Natural killer cell (primary cell): ENCODE data around the gene MRO. TPM values are rescaled to one million over a fixed set of nuclear protein-coding genes. Genes with fewer than 3 reads are reported as not detected.

Source experiments
- ATAC-seq, 3 donors: fragments of 150-1000 bp in 2 of 3; fragments of 200-7000 bp in 1 of 3; cut with Tn5 transposase; 1 replicate in 1 of 3; 2 replicates in 2 of 3; pipeline ENCODE4 v1.10.0; 2021; ENCODE audit warnings: mild to moderate bottlenecking in 2 of 3, moderate library complexity in 2 of 3
- DNase-seq, 2 donors: peaks; one replicate each; pipeline versions ENCODE4 v3.0.0 to v3.0.0-alpha.2; 2013 to 2021; ENCODE audit warnings: mixed read lengths in 1 of 2
- H3K27ac ChIP-seq: one replicate; pipeline ENCODE4 v1.5.1; 2013; ENCODE audit warnings: mild to moderate bottlenecking, low read length
- H3K27me3 ChIP-seq: one replicate; pipeline ENCODE4 v1.6.1; 2013; ENCODE audit warnings: low read length; ENCODE audit not compliant: control insufficient read depth, insufficient read depth
- H3K36me3 ChIP-seq: one replicate; pipeline ENCODE4 v1.6.1; 2013; ENCODE audit warnings: low read length; ENCODE audit not compliant: control insufficient read depth, insufficient read depth
- H3K4me1 ChIP-seq: one replicate; pipeline ENCODE4 v1.6.1; 2013; ENCODE audit warnings: low read length; ENCODE audit not compliant: control insufficient read depth, insufficient read depth
- H3K4me3 ChIP-seq: one replicate; pipeline ENCODE4 v1.5.1; 2013; ENCODE audit warnings: low read length
- H3K9me3 ChIP-seq: one replicate; pipeline ENCODE4 v1.6.1; 2013; ENCODE audit warnings: low read length; ENCODE audit not compliant: control insufficient read depth, insufficient read depth
- H3K27ac Mint-ChIP-seq, 2 donors: one replicate each; pipeline ENCODE4 v1.8.0; 2022; ENCODE audit warnings: mild to moderate bottlenecking in 2 of 2, mixed read lengths in 2 of 2, moderate library complexity in 1 of 2
- H3K27me3 Mint-ChIP-seq, 2 donors: one replicate each; pipeline ENCODE4 v1.8.0; 2022; ENCODE audit warnings: low read depth in 2 of 2, mixed read lengths in 2 of 2
- H3K36me3 Mint-ChIP-seq: one replicate; pipeline ENCODE4 v1.8.0; 2022; ENCODE audit warnings: mixed read lengths
- H3K4me1 Mint-ChIP-seq, 2 donors: one replicate each; pipeline ENCODE4 v1.8.0; 2022; ENCODE audit warnings: mixed read lengths in 2 of 2
- H3K4me3 Mint-ChIP-seq: one replicate; pipeline ENCODE4 v1.8.0; 2022; ENCODE audit warnings: mild to moderate bottlenecking, moderate library complexity, mixed read lengths
- H3K9me3 Mint-ChIP-seq, 2 donors: one replicate each; pipeline ENCODE4 v1.8.0; 2022; ENCODE audit warnings: mixed read lengths in 2 of 2
- WGBS: methylation state at CpG from one replicate; pipeline ENCODE4 v1.1.7; 2013; ENCODE audit warnings: missing lambda C conversion rate; ENCODE audit not compliant: insufficient coverage; 5-methylcytosine and 5-hydroxymethylcytosine counted together
- intact Hi-C: fragments of 100-400 bp; cut with micrococcal nuclease; formaldehyde crosslinking; loops from one replicate; pipeline ENCODE4 v1.14.2; 2022
- total RNA-seq, 4 donors: library from RNA; stranded (reverse); fragments of 120-200 nt in 1 of 4; gene quantifications; one replicate each; pipeline versions ENCODE4 v1.2.3 to v1.2.4, GENCODE V29; 2013 to 2022
- TF ChIP-seq, protein P1 (sequence below): fragments of 200-600 bp; IDR thresholded peaks from one replicate; pipeline ENCODE4 v1.8.0; 2022; ENCODE audit warnings: antibody characterized with exemption

MRO gene
- total RNA-seq, 3 donors from 2014 or later (not counting 1 experiment from before 2014, with no cell fraction given) = not detected

DNA sequence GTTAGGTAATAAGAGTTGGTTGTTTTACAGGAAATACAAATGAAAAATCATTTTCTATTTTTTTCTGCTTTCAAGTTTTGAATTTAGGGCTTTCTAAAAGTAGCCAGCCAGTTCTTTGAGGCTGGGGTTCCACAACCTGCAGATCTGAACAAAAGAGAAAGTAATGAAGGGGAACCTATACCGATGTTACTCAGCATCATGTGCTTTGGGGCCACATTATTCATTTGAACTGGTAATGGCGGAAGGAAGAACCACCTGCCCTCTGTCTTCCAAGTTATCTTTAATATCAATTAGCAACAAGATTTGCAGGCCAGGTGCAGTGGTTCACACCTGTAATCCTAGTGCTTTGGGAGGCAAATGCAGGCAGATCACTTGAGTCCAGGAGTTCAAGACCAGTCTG lies 12.9 kb upstream of the MRO start:
- H3K27me3 Mint-ChIP-seq = peaks cover 0 to 7% of the 10 kb centered on the region in 2 donors
- intact Hi-C loops = no loop called here
- Histone ChIP-seq H3K9me3 (no peaks in the 10 kb centered on the region), H3K27me3 (no peaks in the 10 kb centered on the region), H3K36me3 (no peaks in the 10 kb centered on the region), H3K4me1 (no peaks in the 10 kb centered on the region), H3K27ac (no peak overlapping the region), H3K4me3 (no peak overlapping the region)
- ATAC-seq (no peak), DNase-seq (no peak)
- H3K4me3 Mint-ChIP-seq = no peak overlapping the region
- H3K36me3 Mint-ChIP-seq = no peaks in the 10 kb centered on the region
- WGBS = 66% methylated on average over 2 of the region's 2 CpGs
- no peak overlapping the region for H3K27ac Mint-ChIP-seq
- TF ChIP-seq, protein P1, sequence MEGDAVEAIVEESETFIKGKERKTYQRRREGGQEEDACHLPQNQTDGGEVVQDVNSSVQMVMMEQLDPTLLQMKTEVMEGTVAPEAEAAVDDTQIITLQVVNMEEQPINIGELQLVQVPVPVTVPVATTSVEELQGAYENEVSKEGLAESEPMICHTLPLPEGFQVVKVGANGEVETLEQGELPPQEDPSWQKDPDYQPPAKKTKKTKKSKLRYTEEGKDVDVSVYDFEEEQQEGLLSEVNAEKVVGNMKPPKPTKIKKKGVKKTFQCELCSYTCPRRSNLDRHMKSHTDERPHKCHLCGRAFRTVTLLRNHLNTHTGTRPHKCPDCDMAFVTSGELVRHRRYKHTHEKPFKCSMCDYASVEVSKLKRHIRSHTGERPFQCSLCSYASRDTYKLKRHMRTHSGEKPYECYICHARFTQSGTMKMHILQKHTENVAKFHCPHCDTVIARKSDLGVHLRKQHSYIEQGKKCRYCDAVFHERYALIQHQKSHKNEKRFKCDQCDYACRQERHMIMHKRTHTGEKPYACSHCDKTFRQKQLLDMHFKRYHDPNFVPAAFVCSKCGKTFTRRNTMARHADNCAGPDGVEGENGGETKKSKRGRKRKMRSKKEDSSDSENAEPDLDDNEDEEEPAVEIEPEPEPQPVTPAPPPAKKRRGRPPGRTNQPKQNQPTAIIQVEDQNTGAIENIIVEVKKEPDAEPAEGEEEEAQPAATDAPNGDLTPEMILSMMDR = no peak
- peaks cover 4 to 5% of the 10 kb centered on the region in 2 donors for H3K4me1 Mint-ChIP-seq
- no peaks in the 10 kb centered on the region for H3K9me3 Mint-ChIP-seq

DNA sequence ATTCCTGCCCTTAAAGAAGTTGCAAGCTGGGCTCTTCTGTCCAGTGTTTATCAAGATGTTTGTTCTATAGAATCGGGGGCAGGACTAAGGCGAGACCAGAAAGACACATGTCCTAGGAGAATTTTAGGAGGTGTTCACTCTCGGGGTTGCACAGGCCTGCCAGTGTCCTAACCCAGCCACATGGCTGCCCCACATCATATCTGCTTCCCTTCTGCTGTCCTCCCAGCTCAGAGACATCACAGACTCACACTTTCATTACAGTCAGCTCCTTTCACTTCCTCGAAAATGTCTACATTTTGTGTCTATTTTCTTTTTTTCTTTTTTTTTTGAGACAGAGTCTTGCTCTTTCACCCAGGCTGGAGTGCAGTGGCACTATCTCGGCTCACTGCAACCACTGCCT lies 10.7 kb upstream of the MRO start:
- no peak for ATAC-seq
- H3K4me1 ChIP-seq = no peaks in the 10 kb centered on the region
- H3K27ac Mint-ChIP-seq = no peak overlapping the region
- TF ChIP-seq, protein P1 = no peak
- no peaks in the 10 kb centered on the region for H3K36me3 ChIP-seq
- no peak for DNase-seq
- no peaks in the 10 kb centered on the region for H3K27me3 Mint-ChIP-seq
- no peaks in the 10 kb centered on the region for H3K4me1 Mint-ChIP-seq
- H3K4me3 ChIP-seq = no peak overlapping the region
- 71% methylated on average over 5 of the region's 5 CpGs for WGBS
- H3K36me3 Mint-ChIP-seq = no peaks in the 10 kb centered on the region
- H3K9me3 Mint-ChIP-seq = no peaks in the 10 kb centered on the region
- no peak overlapping the region for H3K27ac ChIP-seq
- no peaks in the 10 kb centered on the region for H3K27me3 ChIP-seq
- no peaks in the 10 kb centered on the region for H3K9me3 ChIP-seq
- intact Hi-C loops = no loop called here
- H3K4me3 Mint-ChIP-seq = no peak overlapping the region

GRCh38 chr18:50829644-50830043 lies 9.8 kb upstream of the MRO start:
- Histone ChIP-seq H3K9me3 (no peaks in the 10 kb centered on the region), H3K4me1 (no peaks in the 10 kb centered on the region), H3K27ac (no peak overlapping the region), H3K4me3 (no peak overlapping the region), H3K27me3 (no peaks in the 10 kb centered on the region), H3K36me3 (no peaks in the 10 kb centered on the region)
- Mint-ChIP-seq H3K9me3 (no peaks in the 10 kb centered on the region), H3K36me3 (no peaks in the 10 kb centered on the region), H3K27me3 (no peaks in the 10 kb centered on the region), H3K27ac (no peak overlapping the region), H3K4me1 (no peaks in the 10 kb centered on the region), H3K4me3 (no peak overlapping the region)
- TF ChIP-seq, protein P1 = no peak
- 89% methylated on average over 5 of the region's 5 CpGs for WGBS
- no peak for DNase-seq
- intact Hi-C loops = loop anchor here (10.0 kb wide), 1 partner anchor 555 kb away; no protein-coding TSS in a partner anchor
- ATAC-seq = no peak

- H3K27me3 Mint-ChIP-seq = no peaks in the 10 kb centered on the region
- H3K4me1 ChIP-seq = no peaks in the 10 kb centered on the region
- no peaks in the 10 kb centered on the region for H3K4me1 Mint-ChIP-seq
- 84% methylated on average over 5 of the region's 5 CpGs for WGBS
- DNase-seq (no peak), ATAC-seq (no peak)
- intact Hi-C loops = loop anchor here (10.0 kb wide), 1 partner anchor 559 kb away; no protein-coding TSS in a partner anchor
- no peak overlapping the region for H3K27ac ChIP-seq
- no peaks in the 10 kb centered on the region for H3K9me3 Mint-ChIP-seq
- H3K4me3 ChIP-seq = no peak overlapping the region
- H3K36me3 Mint-ChIP-seq = no peaks in the 10 kb centered on the region
- H3K27ac Mint-ChIP-seq = no peak overlapping the region
- no peaks in the 10 kb centered on the region for H3K36me3 ChIP-seq
- no peaks in the 10 kb centered on the region for H3K27me3 ChIP-seq
- no peak overlapping the region for H3K4me3 Mint-ChIP-seq
- H3K9me3 ChIP-seq = no peaks in the 10 kb centered on the region
- TF ChIP-seq, protein P1 = no peak
Observed at GRCh38 chr18:50826027-50826426, 6.2 kb upstream of the MRO start.
